ENCODE results near the gene GNPTG. TPM values are rescaled to one million over a fixed set of nuclear protein-coding genes. Genes with fewer than 3 reads are reported as not detected.

The GNPTG gene
- polyA plus RNA-seq, 1 of the 3 experiments (the other 2 are of a cell fraction) = 113 TPM

GRCh38 chr16:1323296-1324239 lies 28.2 kb upstream of the GNPTG start (continued):
- TF ChIP-seq FOSL2 (IDR thresholded peaks at IDR 0.05; ENCODE audit: borderline replicate concordance, low read depth) (no peak), FOXM1 (IDR thresholded peaks at IDR 0.05; ENCODE audit: low read depth) (no peak), TCF12 (IDR thresholded peaks at IDR 0.05) (no peak), PBX3 (IDR thresholded peaks at IDR 0.05) (no peak), TEAD4 (IDR thresholded peaks at IDR 0.05; ENCODE audit: borderline replicate concordance, insufficient read depth) (no peak), RCOR1 (IDR thresholded peaks at IDR 0.05; ENCODE audit: low read length) (no peak), SIN3A (IDR thresholded peaks at IDR 0.05; ENCODE audit: borderline replicate concordance, low read depth, low read length) (no peak)

GRCh38 chr16:1324286-1324826 lies 27.4 kb upstream of the GNPTG start:
- Histone ChIP-seq H3F3A (replicated peaks; ENCODE audit: insufficient read depth) (peaks cover 5% of the 10 kb centered on the region), H3K4me2 (no peak overlapping the region), H3K27ac (ENCODE audit: low read depth in 2 of 2, low read length in 1 of 2) (no peak overlapping the region), H2AFZ (ENCODE audit: low read depth) (no peak overlapping the region), H3K36me3 (replicated peaks in 1 of 2; ENCODE audit: control insufficient read depth in 1 of 2, insufficient read depth in 2 of 2, low read length in 1 of 2) (peaks cover 4 to 42% of the 10 kb centered on the region in 2 experiments), H3K9me2 (no peaks in the 10 kb centered on the region), H4K20me1 (ENCODE audit: insufficient read depth) (peaks cover 17% of the 10 kb centered on the region; the same call in 1 of the 2 replicates), H3K9ac (no peak overlapping the region), H3K79me2 (ENCODE audit: insufficient read depth) (no peaks in the 10 kb centered on the region), H3K4me3 (ENCODE audit: low read depth in 2 of 2, low read length in 1 of 2) (no peak overlapping the region), H3K27me3 (ENCODE audit: insufficient read depth) (no peaks in the 10 kb centered on the region), H3K9me3 (no peaks in the 10 kb centered on the region), H3K4me1 (ENCODE audit: control insufficient read depth in 1 of 2, insufficient read depth in 2 of 2, low read depth in 1 of 2, low read length in 1 of 2) (no peaks in the 10 kb centered on the region)
- CTCF ChIA-PET = interaction anchor here (1.0 to 1.6 kb wide), 3 partner anchors 8 to 22 kb away, joined by 3 to 4 read pairs (median 3); no protein-coding TSS in a partner anchor
- 91% methylated on average over 22 of the region's 22 CpGs for WGBS (ENCODE audit: low lambda C conversion rate)
- DNase-seq = no peak
- no peak for TF ChIP-seq MEF2A (IDR thresholded peaks at IDR 0.05; ENCODE audit: borderline replicate concordance, low read depth)
- no peak for TF ChIP-seq TAF1 (IDR thresholded peaks at IDR 0.05; ENCODE audit: borderline replicate concordance, low read depth, low read length)
- no peak for TF ChIP-seq USF2 (IDR thresholded peaks at IDR 0.05; ENCODE audit: borderline replicate concordance, low read depth, low read length)
- no peak for TF ChIP-seq EP300 (IDR thresholded peaks at IDR 0.05; ENCODE audit: borderline replicate concordance in 1 of 2, low read depth in 1 of 2, low read length in 1 of 2)
- TF ChIP-seq EZH2phosphoT487 (IDR thresholded peaks at IDR 0.05; ENCODE audit: borderline replicate concordance, low read depth) = no peak
- no peak for TF ChIP-seq PBX3 (IDR thresholded peaks at IDR 0.05)
- no peak for TF ChIP-seq NFIC (IDR thresholded peaks at IDR 0.05; ENCODE audit: borderline replicate concordance)
- POLR2A ChIA-PET = no interaction called here
